NCI-H187 treated with DMSO at 0.1 percent for 48 hours (cell line): ENCODE data around the gene CLEC16A.
"Not testable (repeated sequence)": the region's sequence is repeated elsewhere in the genome, so short reads cannot be mapped to it uniquely, and the experiment has no call there.

ENCODE experiments used
- DNase-seq: peaks from one replicate; lab custom pipeline; 2025; lab: John Stamatoyannopoulos, UW

CLEC16A gene

GRCh38 chr16:10944249-10945064 is at the start of gene CLEC16A:
Gene CLEC16A, plus strand, starts transcription at chr16:10944564. Its CDS starts 154 bp downstream, at chr16:10944718.
- DNase-seq: peak; percentile 26

- no peak for DNase-seq
These were observed 49.1 kb upstream of the CLEC16A start for GRCh38 chr16:10895053-10895946.

GRCh38 chr16:10896165-10896564 is 48.2 kb upstream of the CLEC16A start:
- no peak for DNase-seq

- DNase-seq: no peak
These were observed 47.6 kb upstream of the CLEC16A start for GRCh38 chr16:10896723-10897122.

- no peak for DNase-seq
These were observed 47.2 kb upstream of the CLEC16A start for GRCh38 chr16:10897134-10897533.

- DNase-seq: no peak
These were observed 41.4 kb upstream of the CLEC16A start for GRCh38 chr16:10902999-10903398.

GRCh38 chr16:10906482-10906881 is 37.9 kb upstream of the CLEC16A start:
- no peak for DNase-seq

GRCh38 chr16:10906914-10907756 is 37.2 kb upstream of the CLEC16A start:
- DNase-seq: no peak

GRCh38 chr16:10907757-10908045 is 36.7 kb upstream of the CLEC16A start:
- DNase-seq: no peak

GRCh38 chr16:10911267-10911666 is 33.1 kb upstream of the CLEC16A start:
- no peak for DNase-seq

GRCh38 chr16:10916534-10916933 is 27.8 kb upstream of the CLEC16A start:
- no peak for DNase-seq

GRCh38 chr16:10918294-10919002 is 25.9 kb upstream of the CLEC16A start:
- DNase-seq: peak; percentile 19

- no peak for DNase-seq
These were observed 25.4 kb upstream of the CLEC16A start for GRCh38 chr16:10919003-10919351.

GRCh38 chr16:10920726-10921427 is 23.5 kb upstream of the CLEC16A start:
- DNase-seq: no peak

- DNase-seq: no peak
These were observed 22.6 kb upstream of the CLEC16A start for GRCh38 chr16:10921536-10922327.

GRCh38 chr16:10922328-10923145 is 21.8 kb upstream of the CLEC16A start:
- no peak for DNase-seq

GRCh38 chr16:10923146-10923649 is 21.2 kb upstream of the CLEC16A start:
- DNase-seq: no peak

GRCh38 chr16:10923650-10924214 is 20.6 kb upstream of the CLEC16A start:
- no peak for DNase-seq

GRCh38 chr16:10925285-10925684 is 19.1 kb upstream of the CLEC16A start:
- not testable (repeated sequence) for DNase-seq
